ENCODE results near the gene PPP6R2. TPM values are rescaled to one million over a fixed set of nuclear protein-coding genes. Genes with fewer than 3 reads are reported as not detected.

PPP6R2 gene
- total RNA-seq, 1 experiment from 2014 or later, result 61.3 TPM

GRCh38 chr22:50441428-50441993 lies 98.4 kb downstream of the PPP6R2 start:
- no peaks in the 10 kb centered on the region for H4K20me1 ChIP-seq (ENCODE audit: insufficient read depth)
- H3K9ac ChIP-seq (ENCODE audit: low read length), result no peak overlapping the region
- ATAC-seq, result no peak
- no peak overlapping the region; the same call in 1 of the 2 replicates for H3K27ac ChIP-seq (ENCODE audit: low read depth, low read length)
- RAD21 ChIA-PET (ENCODE audit: low non-redundant PET in 1 of 2, low total read pairs in 2 of 2, uncharacterized antibody in 2 of 2, unreplicated experiment in 2 of 2), result no interaction called here
- no peaks in the 10 kb centered on the region for H3K9me3 ChIP-seq (ENCODE audit: control insufficient read depth in 1 of 2, insufficient read depth in 1 of 2, low read depth in 1 of 2, low read length in 2 of 2)
- DNase-seq (ENCODE audit: low read depth, low spot score), result no peak
- peaks cover 0 to 4% of the 10 kb centered on the region in 2 experiments; a peak in 2 of 4 replicates for H3K4me1 ChIP-seq (ENCODE audit: control insufficient read depth in 1 of 2, insufficient read depth in 2 of 2, low read length in 2 of 2)
- intact Hi-C loops (cut with micrococcal nuclease), result no loop called here
- POLR2A ChIA-PET, result no interaction called here
- H3K79me2 ChIP-seq (ENCODE audit: insufficient read depth, low read length), result no peaks in the 10 kb centered on the region
- H2AFZ ChIP-seq (ENCODE audit: low read depth, low read length, poor library complexity, severe bottlenecking), result no peak overlapping the region
- no TSS peak for BruUV-seq (replicated peaks)
- H3K36me3 ChIP-seq (ENCODE audit: control insufficient read depth in 1 of 2, insufficient read depth in 2 of 2, low read length in 2 of 2), result peaks cover 3 to 8% of the 10 kb centered on the region in 2 experiments; a peak in 2 of 4 replicates
- H3K27me3 ChIP-seq (ENCODE audit: insufficient read depth, low read length), result no peaks in the 10 kb centered on the region
- CTCF ChIA-PET, result no interaction called here
- H3K9me2 ChIP-seq (ENCODE audit: insufficient read depth), result no peaks in the 10 kb centered on the region
- no peak for TF ChIP-seq FOSL1 (IDR thresholded peaks at IDR 0.05; ENCODE audit: low read depth)
- no peak for TF ChIP-seq EGR1 (IDR thresholded peaks at IDR 0.05; ENCODE audit: low read depth)
- TF ChIP-seq JUND (IDR thresholded peaks at IDR 0.05), result no peak
- no peak for TF ChIP-seq YY1 (IDR thresholded peaks at IDR 0.05; ENCODE audit: extremely low read depth, insufficient replicate concordance, low read depth, low read length)
- TF ChIP-seq MAX (IDR thresholded peaks at IDR 0.05), result no peak
- no peak for TF ChIP-seq POLR2A (IDR thresholded peaks at IDR 0.05; ENCODE audit: borderline replicate concordance, extremely low read depth, insufficient read depth, insufficient read length)
- no peak for TF ChIP-seq CTCF (IDR thresholded peaks at IDR 0.05 in 2 of 3, conservative IDR thresholded peaks at IDR 0.05 in 1 of 3; ENCODE audit: borderline replicate concordance in 1 of 3, insufficient read depth in 1 of 3, low read depth in 2 of 3, low read length in 2 of 3)
- no peak for TF ChIP-seq SIN3A (IDR thresholded peaks at IDR 0.05; ENCODE audit: low read depth)
- TF ChIP-seq TCF7L2 (IDR thresholded peaks at IDR 0.05; ENCODE audit: borderline replicate concordance, extremely low read depth, insufficient read depth, insufficient read length), result no peak
- TF ChIP-seq CBX3 (IDR thresholded peaks at IDR 0.05; ENCODE audit: low read depth), result no peak
- TF ChIP-seq ELF1 (IDR thresholded peaks at IDR 0.05; ENCODE audit: borderline replicate concordance, low read depth), result no peak
- TF ChIP-seq, protein P1, sequence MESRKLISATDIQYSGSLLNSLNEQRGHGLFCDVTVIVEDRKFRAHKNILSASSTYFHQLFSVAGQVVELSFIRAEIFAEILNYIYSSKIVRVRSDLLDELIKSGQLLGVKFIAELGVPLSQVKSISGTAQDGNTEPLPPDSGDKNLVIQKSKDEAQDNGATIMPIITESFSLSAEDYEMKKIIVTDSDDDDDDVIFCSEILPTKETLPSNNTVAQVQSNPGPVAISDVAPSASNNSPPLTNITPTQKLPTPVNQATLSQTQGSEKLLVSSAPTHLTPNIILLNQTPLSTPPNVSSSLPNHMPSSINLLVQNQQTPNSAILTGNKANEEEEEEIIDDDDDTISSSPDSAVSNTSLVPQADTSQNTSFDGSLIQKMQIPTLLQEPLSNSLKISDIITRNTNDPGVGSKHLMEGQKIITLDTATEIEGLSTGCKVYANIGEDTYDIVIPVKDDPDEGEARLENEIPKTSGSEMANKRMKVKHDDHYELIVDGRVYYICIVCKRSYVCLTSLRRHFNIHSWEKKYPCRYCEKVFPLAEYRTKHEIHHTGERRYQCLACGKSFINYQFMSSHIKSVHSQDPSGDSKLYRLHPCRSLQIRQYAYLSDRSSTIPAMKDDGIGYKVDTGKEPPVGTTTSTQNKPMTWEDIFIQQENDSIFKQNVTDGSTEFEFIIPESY (IDR thresholded peaks at IDR 0.05; ENCODE audit: extremely low read depth, insufficient replicate concordance, low read length), result no peak
- TF ChIP-seq ZFX (IDR thresholded peaks at IDR 0.05), result no peak
- no peak for TF ChIP-seq CEBPB (IDR thresholded peaks at IDR 0.05; ENCODE audit: low read depth)
- TF ChIP-seq SRF (IDR thresholded peaks at IDR 0.05; ENCODE audit: low read depth), result no peak
- no peak for TF ChIP-seq EZH2phosphoT487 (IDR thresholded peaks at IDR 0.05; ENCODE audit: borderline replicate concordance)
- no peak for TF ChIP-seq ZNF274 (IDR thresholded peaks at IDR 0.05; ENCODE audit: low read depth, low read length)
- TF ChIP-seq POLR2AphosphoS5 (IDR thresholded peaks at IDR 0.05; ENCODE audit: low read depth, low read length), result no peak
- no peak overlapping the region for H3K4me3 ChIP-seq (replicated peaks in 1 of 2; ENCODE audit: low read depth in 1 of 2, low read length in 2 of 2)
- H3K4me2 ChIP-seq (ENCODE audit: low read length), result no peak overlapping the region
